Keratinocyte (primary cell): ENCODE data around the gene TREM2. TPM values are rescaled to one million over a fixed set of nuclear protein-coding genes. Genes with fewer than 3 reads are reported as not detected.

Experiments
- DNase-seq: peaks from one replicate; pipeline ENCODE4 v3.0.0-alpha.2; 2011; ENCODE audit warnings: low read depth, missing footprints, low spot score
- FAIRE-seq: peaks from 2 replicates; lab custom pipeline; 2011; peaks lifted over from hg19 to GRCh38; lab: Jason Lieb, UNC
- H2AFZ ChIP-seq: 2 replicates; pipeline ENCODE4 v1.6.0; 2012; ENCODE audit warnings: low read length, control low read depth, inconsistent platforms; ENCODE audit not compliant: control insufficient read depth
- H3K27ac ChIP-seq: 2 replicates; pipeline ENCODE4 v1.5.1; 2011; ENCODE audit warnings: low read length; ENCODE audit not compliant: control insufficient read depth, insufficient read depth
- H3K27me3 ChIP-seq: 3 replicates; pipeline ENCODE4 v1.6.0; 2011; ENCODE audit warnings: low read length; ENCODE audit not compliant: control insufficient read depth, insufficient read depth; ENCODE audit errors: extremely low read depth
- H3K36me3 ChIP-seq, 2 experiments: 2 replicates in 1 of 2; 3 replicates in 1 of 2; pipeline ENCODE4 v1.5.1; 2011; ENCODE audit warnings: low read length in 2 of 2, mild to moderate bottlenecking in 1 of 2; ENCODE audit not compliant: control insufficient read depth in 2 of 2, insufficient read depth in 2 of 2; ENCODE audit errors: extremely low read depth in 1 of 2
- H3K4me1 ChIP-seq: 3 replicates; pipeline ENCODE4 v1.5.1; 2011; ENCODE audit warnings: low read length; ENCODE audit not compliant: control insufficient read depth, insufficient read depth; ENCODE audit errors: extremely low read depth
- H3K4me2 ChIP-seq: 3 replicates; pipeline ENCODE4 v1.6.0; 2011; ENCODE audit warnings: low read depth, low read length; ENCODE audit not compliant: control insufficient read depth, insufficient read depth; ENCODE audit errors: extremely low read depth
- H3K4me3 ChIP-seq, 3 experiments: fragments of 200-600 bp in 1 of 3; sonication (generic) in 1 of 3; 2 replicates in 2 of 3; 3 replicates in 1 of 3; pipeline ENCODE4 v1.5.1; 2011 to 2016; ENCODE audit warnings: low read length in 3 of 3, mild to moderate bottlenecking in 3 of 3, control low read depth in 2 of 3, inconsistent platforms in 1 of 3, low read depth in 1 of 3, mixed read lengths in 1 of 3, mixed run types in 1 of 3, moderate library complexity in 1 of 3; ENCODE audit not compliant: control insufficient read depth in 2 of 3, insufficient read depth in 2 of 3; ENCODE audit errors: extremely low read depth in 1 of 3
- H3K79me2 ChIP-seq: 2 replicates; pipeline ENCODE4 v1.6.0; 2012; ENCODE audit warnings: low read length; ENCODE audit not compliant: control insufficient read depth, insufficient read depth
- H3K9ac ChIP-seq: 3 replicates; pipeline ENCODE4 v1.6.0; 2011; ENCODE audit warnings: low read length; ENCODE audit not compliant: control insufficient read depth, insufficient read depth; ENCODE audit errors: extremely low read depth
- H3K9me1 ChIP-seq: 3 replicates; pipeline ENCODE4 v1.6.0; 2011; ENCODE audit warnings: low read length; ENCODE audit not compliant: control insufficient read depth, insufficient read depth; ENCODE audit errors: extremely low read depth
- H3K9me3 ChIP-seq: 2 replicates; pipeline ENCODE4 v1.5.1; 2012; ENCODE audit warnings: low read depth, low read length; ENCODE audit not compliant: control insufficient read depth
- H4K20me1 ChIP-seq: 3 replicates; pipeline ENCODE4 v1.6.0; 2011; ENCODE audit warnings: low read length; ENCODE audit not compliant: control insufficient read depth, insufficient read depth; ENCODE audit errors: extremely low read depth
- EZH2 ChIP-seq: IDR thresholded peaks from one replicate; pipeline ENCODE4 v1.6.1; 2012; ENCODE audit warnings: inconsistent platforms, mild to moderate bottlenecking, low read length, moderate library complexity
- dilution Hi-C: fragments of 300-500 bp; cut with MboI; formaldehyde crosslinking; loops from one replicate; pipeline ENCODE4 v1.7.0; 2020; ENCODE audit warnings: low sequenced_read_pairs; ENCODE audit not compliant: extremely low pct_ligation_motif_present
- polyA plus RNA-seq, 5 experiments: library from polyadenylated mRNA; depleted of rRNA in 3 of 5; stranded (reverse) in 3 of 5; stranded (forward) in 1 of 5; unstranded in 1 of 5; fragments of >200 nt; gene quantifications; 1 replicate in 1 of 5; 2 replicates in 3 of 5; 3 replicates in 1 of 5; pipeline versions ENCODE4 v1.2.1 to v1.2.3, GENCODE V29; 2011 to 2012; ENCODE audit warnings: missing spikeins in 2 of 5, low read depth in 1 of 5, low replicate concordance in 1 of 5
- TF ChIP-seq, protein P1 (sequence below), 3 experiments: IDR thresholded peaks in 1 of 3; conservative IDR thresholded peaks in 1 of 3; optimal IDR thresholded peaks in 1 of 3; 2 replicates in 2 of 3; 3 replicates in 1 of 3; pipeline versions ENCODE3 to v1.5.1; 2011; ENCODE audit warnings: low read length in 3 of 3, mild to moderate bottlenecking in 3 of 3, moderate library complexity in 2 of 3, control low read depth in 1 of 3, inconsistent platforms in 1 of 3; ENCODE audit not compliant: insufficient read depth in 2 of 3; ENCODE audit errors: extremely low read depth in 1 of 3

The TREM2 gene
- polyA plus RNA-seq, 1 donor (not counting 4 experiments of a cell fraction or from before 2014, with no cell fraction given), result 4.0 TPM

GRCh38 chr6:41135062-41135832, 27.7 kb downstream of the TREM2 start:
- no peaks in the 10 kb centered on the region for H3K27me3 ChIP-seq
- no peak overlapping the region for H3K9ac ChIP-seq
- FAIRE-seq (no peak), DNase-seq (no peak)
- TF ChIP-seq EZH2, result no peak
- TF ChIP-seq, protein P1, sequence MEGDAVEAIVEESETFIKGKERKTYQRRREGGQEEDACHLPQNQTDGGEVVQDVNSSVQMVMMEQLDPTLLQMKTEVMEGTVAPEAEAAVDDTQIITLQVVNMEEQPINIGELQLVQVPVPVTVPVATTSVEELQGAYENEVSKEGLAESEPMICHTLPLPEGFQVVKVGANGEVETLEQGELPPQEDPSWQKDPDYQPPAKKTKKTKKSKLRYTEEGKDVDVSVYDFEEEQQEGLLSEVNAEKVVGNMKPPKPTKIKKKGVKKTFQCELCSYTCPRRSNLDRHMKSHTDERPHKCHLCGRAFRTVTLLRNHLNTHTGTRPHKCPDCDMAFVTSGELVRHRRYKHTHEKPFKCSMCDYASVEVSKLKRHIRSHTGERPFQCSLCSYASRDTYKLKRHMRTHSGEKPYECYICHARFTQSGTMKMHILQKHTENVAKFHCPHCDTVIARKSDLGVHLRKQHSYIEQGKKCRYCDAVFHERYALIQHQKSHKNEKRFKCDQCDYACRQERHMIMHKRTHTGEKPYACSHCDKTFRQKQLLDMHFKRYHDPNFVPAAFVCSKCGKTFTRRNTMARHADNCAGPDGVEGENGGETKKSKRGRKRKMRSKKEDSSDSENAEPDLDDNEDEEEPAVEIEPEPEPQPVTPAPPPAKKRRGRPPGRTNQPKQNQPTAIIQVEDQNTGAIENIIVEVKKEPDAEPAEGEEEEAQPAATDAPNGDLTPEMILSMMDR (optimal IDR thresholded peaks at IDR 0.05 in 1 of 3, IDR thresholded peaks at IDR 0.05 in 1 of 3, conservative IDR thresholded peaks at IDR 0.05 in 1 of 3; ENCODE audit: extremely low read depth in 1 of 3, insufficient read depth in 2 of 3, low read length in 3 of 3), result no peak
- H3K9me3 ChIP-seq, result no peaks in the 10 kb centered on the region
- H3K36me3 ChIP-seq, result peaks cover 0 to 1% of the 10 kb centered on the region in 2 experiments
- no peak overlapping the region for H2AFZ ChIP-seq
- no peak overlapping the region for H3K4me3 ChIP-seq
- no peaks in the 10 kb centered on the region for H3K9me1 ChIP-seq
- H4K20me1 ChIP-seq, result no peaks in the 10 kb centered on the region
- H3K4me2 ChIP-seq, result no peak overlapping the region
- peaks cover 8% of the 10 kb centered on the region for H3K4me1 ChIP-seq
- dilution Hi-C loops, result no loop called here
- H3K27ac ChIP-seq, result no peak overlapping the region
- H3K79me2 ChIP-seq, result no peaks in the 10 kb centered on the region

GRCh38 chr6:41132254-41132653, 30.7 kb downstream of the TREM2 start:
- H3K4me3 ChIP-seq, result peak overlapping the region in 1 of 3 experiments; percentile 8
- no peaks in the 10 kb centered on the region for H3K27me3 ChIP-seq
- H3K9me1 ChIP-seq, result no peaks in the 10 kb centered on the region
- no peak for DNase-seq
- no peaks in the 10 kb centered on the region for H3K79me2 ChIP-seq
- no peaks in the 10 kb centered on the region for H3K9me3 ChIP-seq
- H3K27ac ChIP-seq, result no peak overlapping the region
- peak; percentile 67 for FAIRE-seq
- H3K9ac ChIP-seq, result no peak overlapping the region
- peak overlapping the region; percentile 31 for H2AFZ ChIP-seq
- H3K4me1 ChIP-seq, result peaks cover 8% of the 10 kb centered on the region
- no peaks in the 10 kb centered on the region for H4K20me1 ChIP-seq
- H3K4me2 ChIP-seq, result peak overlapping the region; percentile 14
- peaks cover 0 to under 1% of the 10 kb centered on the region in 2 experiments for H3K36me3 ChIP-seq
- dilution Hi-C loops, result no loop called here
- no peak for TF ChIP-seq EZH2
- TF ChIP-seq, protein P1 (optimal IDR thresholded peaks at IDR 0.05 in 1 of 3, IDR thresholded peaks at IDR 0.05 in 1 of 3, conservative IDR thresholded peaks at IDR 0.05 in 1 of 3; ENCODE audit: extremely low read depth in 1 of 3, insufficient read depth in 2 of 3, low read length in 3 of 3), result no peak
